Panc1 (cell line): ENCODE measurements around the gene HOXA2. TPM values are rescaled to one million over a fixed set of nuclear protein-coding genes. Genes with fewer than 3 reads are reported as not detected.

ENCODE experiments used
- ATAC-seq: fragments of 200-7000 bp; cut with Tn5 transposase; 2 replicates; pipeline ENCODE4 v1.9.1; 2020; ENCODE audit warnings: mild to moderate bottlenecking, moderate library complexity
- BruUV-seq: library from RNA; stranded (reverse); fragments of 400-500 nt; replicated peaks from 2 replicates; lab custom pipeline; 2021; lab: Mats Ljungman, UMichigan
- CTCF ChIA-PET: fragments of 300-600 bp; sonication (Branson Sonifier 250); formaldehyde crosslinking; loops from one replicate; lab custom pipeline; 2022; ENCODE audit warnings: antibody characterized with exemption; lab: Charles Lee
- POLR2A ChIA-PET: fragments of 300-600 bp; sonication (Branson Sonifier 250); formaldehyde crosslinking; loops from one replicate; lab custom pipeline; 2022; ENCODE audit warnings: antibody characterized with exemption; lab: Charles Lee
- DNase-seq: peaks from one replicate; pipeline ENCODE4 v3.0.0-alpha.2; 2010; ENCODE audit warnings: low read depth, low spot score
- H3K27ac ChIP-seq: 2 replicates; pipeline ENCODE4 v1.5.1; 2011; ENCODE audit warnings: mild to moderate bottlenecking, low read length, inconsistent platforms
- H3K27me3 ChIP-seq: fragments of 200-500 bp; sonication (Bioruptor generic); 2 replicates; pipeline ENCODE4 v1.6.0; 2014; ENCODE audit warnings: low read length, inconsistent platforms; ENCODE audit not compliant: control insufficient read depth, insufficient read depth
- H3K36me3 ChIP-seq: fragments of 200-500 bp; sonication (Bioruptor generic); 2 replicates; pipeline ENCODE4 v1.5.1; 2014; ENCODE audit warnings: inconsistent platforms, mild to moderate bottlenecking, low read length, moderate library complexity; ENCODE audit not compliant: control insufficient read depth, insufficient read depth
- H3K4me1 ChIP-seq: 2 replicates; pipeline ENCODE4 v1.5.1; 2011; ENCODE audit warnings: inconsistent platforms, mild to moderate bottlenecking, low read length, moderate library complexity; ENCODE audit not compliant: control insufficient read depth, insufficient read depth
- H3K4me3 ChIP-seq, 2 experiments: 2 replicates each; pipeline ENCODE4 v1.5.1; 2011 to 2012; ENCODE audit warnings: low read depth in 2 of 2, low read length in 2 of 2, mild to moderate bottlenecking in 2 of 2, inconsistent platforms in 1 of 2, moderate library complexity in 1 of 2
- H3K9me3 ChIP-seq: fragments of 200-500 bp; sonication (Bioruptor generic); 2 replicates; pipeline ENCODE4 v1.5.1; 2014; ENCODE audit warnings: low read depth, mild to moderate bottlenecking, inconsistent platforms, low read length, moderate library complexity; ENCODE audit not compliant: control insufficient read depth, insufficient read depth
- CTCF ChIP-seq: fragments of 450-650 bp; IDR thresholded peaks from 2 replicates; pipeline ENCODE4 v1.5.1; 2017; ENCODE audit warnings: mild to moderate bottlenecking
- POLR2AphosphoS5 ChIP-seq: IDR thresholded peaks from 2 replicates; pipeline ENCODE4 v1.6.1; 2012; ENCODE audit warnings: mild to moderate bottlenecking, low read depth, low read length, moderate library complexity
- REST ChIP-seq, 2 experiments: IDR thresholded peaks; 2 replicates each; pipeline ENCODE4 v1.6.1; 2011 to 2012; ENCODE audit warnings: low read depth in 2 of 2, control low read depth in 1 of 2, low read length in 1 of 2, mild to moderate bottlenecking in 1 of 2, moderate library complexity in 1 of 2; ENCODE audit not compliant: insufficient read depth in 1 of 2
- SIN3A ChIP-seq: IDR thresholded peaks from 2 replicates; pipeline ENCODE4 v1.6.1; 2012; ENCODE audit warnings: low read depth, mild to moderate bottlenecking, low read length, moderate library complexity, borderline replicate concordance; ENCODE audit not compliant: insufficient read depth
- TCF7L2 ChIP-seq: IDR thresholded peaks from 2 replicates; pipeline ENCODE4 v1.6.1; 2011; ENCODE audit warnings: mild to moderate bottlenecking, low read depth, low read length, inconsistent platforms
- in situ Hi-C: cut with HindIII; loops from 2 replicates; pipeline ENCODE4 v1.10.0; 2016; ENCODE audit warnings: low sequenced_read_pairs, low pct_unique_long_range_greater_than_20kb
- intact Hi-C: fragments of 100-400 bp; cut with micrococcal nuclease; formaldehyde crosslinking; loops from one replicate; pipeline ENCODE4 v1.10.0; 2022; ENCODE audit not compliant: unreplicated experiment
- total RNA-seq: library from RNA; stranded (reverse); gene quantifications from one replicate; pipeline ENCODE4 v1.2.1, GENCODE V29; 2021; ENCODE audit not compliant: unreplicated experiment

Gene HOXA2
- total RNA-seq, 1 experiment from 2014 or later, result 2.9 TPM

- ChIA-PET POLR2A (no interaction called here), CTCF (no interaction called here)
- Histone ChIP-seq H3K27ac (no peak overlapping the region), H3K36me3 (no peaks in the 10 kb centered on the region), H3K4me1 (peaks cover 5% of the 10 kb centered on the region; the same call in 1 of the 2 replicates), H3K4me3 (no peak overlapping the region), H3K9me3 (no peaks in the 10 kb centered on the region), H3K27me3 (no peaks in the 10 kb centered on the region)
- intact Hi-C loops, result no loop called here
- in situ Hi-C loops, result no loop called here
- TF ChIP-seq POLR2AphosphoS5, result no peak
- no peak for TF ChIP-seq REST (IDR thresholded peaks at IDR 0.05; ENCODE audit: insufficient read depth in 1 of 2, low read depth in 2 of 2, low read length in 1 of 2)
- no peak for TF ChIP-seq SIN3A
- TF ChIP-seq CTCF, result no peak
- TF ChIP-seq TCF7L2, result no peak
- no peak for DNase-seq
- no TSS peak for BruUV-seq
- ATAC-seq, result no peak
These were observed 20.3 kb downstream of the HOXA2 start for GRCh38 chr7:27082171-27082570.

- Histone ChIP-seq H3K36me3 (no peaks in the 10 kb centered on the region), H3K4me1 (peaks cover 5% of the 10 kb centered on the region; the same call in 1 of the 2 replicates), H3K9me3 (no peaks in the 10 kb centered on the region), H3K27ac (peak overlapping the region; percentile 8; the same call in 1 of the 2 replicates), H3K27me3 (no peaks in the 10 kb centered on the region), H3K4me3 (no peak overlapping the region)
- intact Hi-C loops, result no loop called here
- peak; percentile 65; the same call in 1 of the 2 replicates for ATAC-seq
- TF ChIP-seq CTCF, result no peak
- TF ChIP-seq TCF7L2, result no peak
- no peak for TF ChIP-seq POLR2AphosphoS5
- TF ChIP-seq SIN3A, result no peak
- no peak for TF ChIP-seq REST (IDR thresholded peaks at IDR 0.05; ENCODE audit: insufficient read depth in 1 of 2, low read depth in 2 of 2, low read length in 1 of 2)
- no peak for DNase-seq
- CTCF ChIA-PET, result no interaction called here
- in situ Hi-C loops, result no loop called here
- BruUV-seq, result no TSS peak
- POLR2A ChIA-PET, result no interaction called here
These were observed 21.5 kb downstream of the HOXA2 start for GRCh38 chr7:27080844-27081436.
